OCI-LY3 (cell line): ENCODE data around the gene PAMR1.

Source experiments
- EZH2phosphoT487 ChIP-seq: fragments of 200-600 bp; shearing (Covaris generic); IDR thresholded peaks from 2 replicates; pipeline ENCODE4 v1.6.1; 2018; ENCODE audit warnings: antibody characterized with exemption, mixed run types, low read depth
- TF ChIP-seq, protein P1 (sequence below): fragments of 200-600, 300-600 bp; sonication (generic); IDR thresholded peaks from 2 replicates; pipeline ENCODE4 v1.5.1; 2014; ENCODE audit warnings: antibody characterized with exemption, low read length, low read depth

DNA sequence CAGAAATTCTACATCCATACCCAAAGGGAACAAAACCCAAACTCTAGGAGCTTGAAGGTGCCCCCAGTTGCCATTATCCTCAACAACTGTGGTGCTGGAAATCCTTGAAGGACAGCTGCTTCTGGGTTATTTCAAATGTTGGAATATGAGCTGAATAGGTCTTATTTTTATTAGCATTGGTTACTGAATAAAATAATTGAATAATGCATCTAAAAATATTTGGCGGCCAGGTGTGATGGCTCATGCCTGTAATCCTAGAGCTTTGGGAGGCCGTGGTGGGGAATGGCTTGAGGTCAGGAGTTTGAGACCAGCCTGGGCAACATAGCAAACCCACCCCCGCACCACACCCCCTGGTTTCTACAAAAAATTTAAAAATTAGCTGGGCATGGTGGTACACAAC is 10.9 kb downstream of the PAMR1 start:
- TF ChIP-seq, protein P1, sequence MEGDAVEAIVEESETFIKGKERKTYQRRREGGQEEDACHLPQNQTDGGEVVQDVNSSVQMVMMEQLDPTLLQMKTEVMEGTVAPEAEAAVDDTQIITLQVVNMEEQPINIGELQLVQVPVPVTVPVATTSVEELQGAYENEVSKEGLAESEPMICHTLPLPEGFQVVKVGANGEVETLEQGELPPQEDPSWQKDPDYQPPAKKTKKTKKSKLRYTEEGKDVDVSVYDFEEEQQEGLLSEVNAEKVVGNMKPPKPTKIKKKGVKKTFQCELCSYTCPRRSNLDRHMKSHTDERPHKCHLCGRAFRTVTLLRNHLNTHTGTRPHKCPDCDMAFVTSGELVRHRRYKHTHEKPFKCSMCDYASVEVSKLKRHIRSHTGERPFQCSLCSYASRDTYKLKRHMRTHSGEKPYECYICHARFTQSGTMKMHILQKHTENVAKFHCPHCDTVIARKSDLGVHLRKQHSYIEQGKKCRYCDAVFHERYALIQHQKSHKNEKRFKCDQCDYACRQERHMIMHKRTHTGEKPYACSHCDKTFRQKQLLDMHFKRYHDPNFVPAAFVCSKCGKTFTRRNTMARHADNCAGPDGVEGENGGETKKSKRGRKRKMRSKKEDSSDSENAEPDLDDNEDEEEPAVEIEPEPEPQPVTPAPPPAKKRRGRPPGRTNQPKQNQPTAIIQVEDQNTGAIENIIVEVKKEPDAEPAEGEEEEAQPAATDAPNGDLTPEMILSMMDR = no peak
- TF ChIP-seq EZH2phosphoT487 = no peak
